Activated T-cell treated with anti-CD3 and anti-CD28 coated beads for 4 hours (primary cell): ENCODE results near the gene AUTS2.

Experiments used
- DNase-seq: peaks from one replicate; pipeline ENCODE4 v3.0.0-alpha.2; 2020

AUTS2 gene

GRCh38 chr7:70410134-70410750 is 812.0 kb downstream of the AUTS2 start:
- no peak for DNase-seq

GRCh38 chr7:70414368-70414767 is 816.1 kb downstream of the AUTS2 start:
- no peak for DNase-seq

- no peak for DNase-seq
Measured at GRCh38 chr7:70415179-70415972, 817.1 kb downstream of the AUTS2 start.

GRCh38 chr7:70416347-70416985 is 818.2 kb downstream of the AUTS2 start:
- DNase-seq, result no peak

GRCh38 chr7:70416986-70417655 is 818.8 kb downstream of the AUTS2 start:
- no peak for DNase-seq

GRCh38 chr7:70419526-70420380 is 821.5 kb downstream of the AUTS2 start:
- no peak for DNase-seq

- DNase-seq, result no peak
Measured at GRCh38 chr7:70420381-70420662, 822.0 kb downstream of the AUTS2 start.

- DNase-seq, result no peak
Measured at GRCh38 chr7:70421319-70421718, 823.0 kb downstream of the AUTS2 start.

GRCh38 chr7:70426249-70426880 is 828.1 kb downstream of the AUTS2 start:
- DNase-seq, result no peak

GRCh38 chr7:70432567-70433001 is 834.3 kb downstream of the AUTS2 start:
- DNase-seq, result no peak

GRCh38 chr7:70434376-70434775 is 836.1 kb downstream of the AUTS2 start:
- DNase-seq, result no peak

- no peak for DNase-seq
Measured at GRCh38 chr7:70434821-70435220, 836.5 kb downstream of the AUTS2 start.

GRCh38 chr7:70435634-70436033 is 837.4 kb downstream of the AUTS2 start:
- DNase-seq, result no peak

GRCh38 chr7:70436790-70437350 is 838.6 kb downstream of the AUTS2 start:
- DNase-seq, result no peak

- DNase-seq, result no peak
Measured at GRCh38 chr7:70439651-70440050, 841.4 kb downstream of the AUTS2 start.

- no peak for DNase-seq
Measured at GRCh38 chr7:70446448-70447143, 848.3 kb downstream of the AUTS2 start.

GRCh38 chr7:70448312-70448906 is 850.1 kb downstream of the AUTS2 start:
- no peak for DNase-seq

- no peak for DNase-seq
Measured at GRCh38 chr7:70450731-70451130, 852.5 kb downstream of the AUTS2 start.

- DNase-seq, result no peak
Measured at GRCh38 chr7:70455925-70456324, 857.6 kb downstream of the AUTS2 start.

GRCh38 chr7:70456719-70457118 is 858.4 kb downstream of the AUTS2 start:
- no peak for DNase-seq

- DNase-seq, result no peak
Measured at GRCh38 chr7:70457482-70457881, 859.2 kb downstream of the AUTS2 start.
